Osteocyte (in vitro differentiated cells): Measurements from ENCODE around the gene TRIM10. TPM values are rescaled to one million over a fixed set of nuclear protein-coding genes. Genes with fewer than 3 reads are reported as not detected.

ENCODE experiments used
- DNase-seq: peaks from one replicate; pipeline ENCODE4 v3.0.0; 2021; ENCODE audit warnings: mixed read lengths; ENCODE audit not compliant: unreplicated experiment; ENCODE audit errors: extremely low spot score
- H3K27ac Mint-ChIP-seq: one replicate; pipeline ENCODE4 v1.8.0; 2021; ENCODE audit warnings: mild to moderate bottlenecking, mixed read lengths; ENCODE audit not compliant: unreplicated experiment
- H3K27me3 Mint-ChIP-seq: one replicate; pipeline ENCODE4 v1.8.0; 2021; ENCODE audit warnings: mixed read lengths; ENCODE audit not compliant: unreplicated experiment
- H3K36me3 Mint-ChIP-seq: one replicate; pipeline ENCODE4 v1.8.0; 2021; ENCODE audit warnings: mixed read lengths; ENCODE audit not compliant: unreplicated experiment
- H3K4me1 Mint-ChIP-seq: one replicate; pipeline ENCODE4 v1.8.0; 2021; ENCODE audit warnings: mixed read lengths; ENCODE audit not compliant: unreplicated experiment
- H3K4me3 Mint-ChIP-seq: one replicate; pipeline ENCODE4 v1.8.0; 2021; ENCODE audit warnings: mild to moderate bottlenecking, moderate library complexity, mixed read lengths; ENCODE audit not compliant: unreplicated experiment
- H3K9me3 Mint-ChIP-seq: one replicate; pipeline ENCODE4 v1.8.0; 2021; ENCODE audit warnings: mixed read lengths; ENCODE audit not compliant: unreplicated experiment
- CTCF ChIP-seq: fragments of 200-600 bp; sonication (generic); IDR thresholded peaks from 2 replicates; pipeline ENCODE4 v1.5.0; 2021; ENCODE audit warnings: antibody characterized with exemption, mild to moderate bottlenecking, moderate library complexity
- total RNA-seq: library from RNA; stranded (reverse); gene quantifications from 2 replicates; pipeline ENCODE4 v1.2.1, GENCODE V29; 2021

The TRIM10 gene
- total RNA-seq, 1 donor from 2014 or later = not detected

DNA sequence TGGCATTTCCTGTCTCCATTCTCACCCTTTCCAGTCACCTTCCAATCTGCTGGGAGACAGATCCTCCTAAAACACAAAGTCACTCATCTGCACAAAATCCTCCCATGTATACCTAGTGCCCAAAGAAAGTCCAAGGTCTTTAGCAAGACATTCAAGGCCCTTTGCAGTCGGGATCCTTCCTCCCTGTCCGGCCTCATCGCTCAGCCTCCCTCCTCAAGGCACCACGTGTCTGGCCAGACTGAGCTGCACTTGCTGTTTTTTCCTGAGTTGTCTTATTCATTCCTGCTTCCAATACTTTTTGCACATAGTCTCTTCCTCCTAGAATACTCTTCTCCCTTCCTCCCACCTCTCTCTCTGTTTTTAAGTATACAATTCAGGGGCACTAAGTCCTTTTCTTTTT is 3.7 kb upstream of the TRIM10 start:
- no peak for DNase-seq
- Mint-ChIP-seq H3K4me3 (no peak overlapping the region), H3K9me3 (no peaks in the 10 kb centered on the region), H3K4me1 (no peaks in the 10 kb centered on the region), H3K36me3 (no peaks in the 10 kb centered on the region), H3K27me3 (peaks cover 45% of the 10 kb centered on the region), H3K27ac (no peak overlapping the region)
- no peak for TF ChIP-seq CTCF

GRCh38 chr6:30163918-30164654 is 3.1 kb upstream of the TRIM10 start:
- no peaks in the 10 kb centered on the region for H3K9me3 Mint-ChIP-seq
- no peak overlapping the region for H3K4me3 Mint-ChIP-seq
- DNase-seq = no peak
- TF ChIP-seq CTCF = no peak
- H3K4me1 Mint-ChIP-seq = no peaks in the 10 kb centered on the region
- H3K27me3 Mint-ChIP-seq = peaks cover 39% of the 10 kb centered on the region
- H3K36me3 Mint-ChIP-seq = no peaks in the 10 kb centered on the region
- H3K27ac Mint-ChIP-seq = no peak overlapping the region

GRCh38 chr6:30163090-30163917 is 2.3 kb upstream of the TRIM10 start, which contains the start of gene TRIM15:
Gene TRIM15 (plus strand): TSS chr6:30163546. CDS start chr6:30163685, 139 bp downstream.
- peaks cover 31% of the 10 kb centered on the region for H3K27me3 Mint-ChIP-seq
- no peaks in the 10 kb centered on the region for H3K4me1 Mint-ChIP-seq
- H3K9me3 Mint-ChIP-seq = no peaks in the 10 kb centered on the region
- TF ChIP-seq CTCF = no peak
- H3K27ac Mint-ChIP-seq = no peak within 1 kb of the TSS
- H3K36me3 Mint-ChIP-seq = no peaks in the 10 kb centered on the region
- DNase-seq = no peak
- H3K4me3 Mint-ChIP-seq = no peak within 1 kb of the TSS

DNA sequence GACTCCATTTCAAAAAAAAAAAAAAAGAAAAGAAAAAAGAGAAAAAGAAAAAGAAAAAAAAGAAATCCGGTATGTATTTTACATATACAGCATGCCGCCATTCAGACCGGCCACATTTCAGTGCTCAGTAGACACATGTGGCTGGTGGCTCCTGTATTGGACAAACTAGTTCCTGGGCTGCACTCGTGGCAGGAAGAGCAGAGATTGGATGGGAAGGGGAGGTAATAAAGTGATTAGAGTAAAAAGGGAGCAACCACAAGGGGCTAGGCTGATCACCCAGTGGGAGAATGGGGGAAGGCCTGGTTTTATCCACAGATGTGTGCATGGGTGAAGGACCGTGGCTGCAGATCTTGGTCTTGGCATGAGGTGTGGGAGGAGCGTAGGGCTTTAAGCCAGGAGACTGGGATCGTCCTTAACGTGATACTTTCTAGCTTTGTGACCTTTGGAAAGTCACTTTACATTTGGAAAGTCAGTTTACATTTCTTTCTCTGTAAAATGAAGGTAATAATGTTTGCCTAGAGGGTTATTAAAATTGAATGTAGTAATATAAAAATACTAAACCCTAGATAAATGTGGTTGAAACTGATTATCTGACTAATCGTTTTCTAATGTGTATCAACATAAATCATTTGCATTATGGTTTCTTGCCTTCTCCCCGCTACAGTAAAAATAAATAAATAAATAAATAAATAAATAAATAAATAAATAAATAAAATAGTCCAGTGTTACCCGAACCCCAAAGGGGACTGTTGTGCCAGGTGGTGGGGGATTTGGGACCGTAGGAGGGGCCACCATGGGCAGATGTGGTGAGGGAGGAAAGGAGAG is 1.5 kb upstream of the TRIM10 start:
- no peak overlapping the region for H3K27ac Mint-ChIP-seq
- H3K4me1 Mint-ChIP-seq = no peaks in the 10 kb centered on the region
- H3K27me3 Mint-ChIP-seq = peaks cover 23% of the 10 kb centered on the region
- H3K9me3 Mint-ChIP-seq = no peaks in the 10 kb centered on the region
- TF ChIP-seq CTCF = no peak
- no peak for DNase-seq
- H3K4me3 Mint-ChIP-seq = no peak overlapping the region
- no peaks in the 10 kb centered on the region for H3K36me3 Mint-ChIP-seq
